Upper lobe of left lung (tissue), 4 donors: ENCODE measurements around the gene HPSE2.

Source experiments
- EP300 ChIP-seq, 4 donors: sonication (generic); formaldehyde crosslinking; IDR thresholded peaks; one replicate each; pipeline ENCODE4 v1.5.1; 2017; ENCODE audit warnings: antibody characterized with exemption in 4 of 4, control low read depth in 2 of 4
- POLR2A ChIP-seq, 4 donors: fragments of 450-650 bp; IDR thresholded peaks; one replicate each; pipeline ENCODE4 v1.5.1; 2016 to 2017; ENCODE audit warnings: antibody characterized with exemption in 4 of 4, mild to moderate bottlenecking in 2 of 4
- POLR2AphosphoS5 ChIP-seq, 2 donors: sonication (generic); formaldehyde crosslinking; IDR thresholded peaks; one replicate each; pipeline ENCODE4 v1.5.1; 2017; ENCODE audit warnings: antibody characterized with exemption in 2 of 2
- TF ChIP-seq, protein P1 (sequence below), 6 experiments: fragments of 450-650 bp in 4 of 6; fragments of 200-600 bp in 2 of 6; sonication (generic) in 2 of 6; IDR thresholded peaks; one replicate each; pipeline ENCODE4 v1.5.1; 2016 to 2019; ENCODE audit warnings: antibody characterized with exemption in 6 of 6

DNA sequence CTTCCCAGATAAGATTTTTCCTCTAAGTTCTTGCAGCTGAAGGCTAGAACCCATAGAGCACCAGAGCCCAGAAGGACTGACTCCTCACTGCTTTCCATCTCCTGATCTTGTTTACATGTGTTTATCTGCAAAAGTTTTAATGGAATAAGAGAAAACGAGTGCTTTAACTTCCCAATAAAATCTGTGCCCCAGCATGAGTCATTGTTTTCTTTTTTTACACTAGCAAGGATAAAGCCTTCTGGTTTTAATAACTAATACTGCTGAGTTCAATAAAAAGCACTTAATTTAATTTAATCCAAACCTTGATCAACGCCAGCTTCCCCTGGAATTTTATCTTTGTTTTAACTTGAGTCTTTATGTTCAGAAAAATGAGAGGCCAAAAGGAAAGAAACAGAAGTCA lies 227.6 kb downstream of the HPSE2 start:
- TF ChIP-seq, protein P1, sequence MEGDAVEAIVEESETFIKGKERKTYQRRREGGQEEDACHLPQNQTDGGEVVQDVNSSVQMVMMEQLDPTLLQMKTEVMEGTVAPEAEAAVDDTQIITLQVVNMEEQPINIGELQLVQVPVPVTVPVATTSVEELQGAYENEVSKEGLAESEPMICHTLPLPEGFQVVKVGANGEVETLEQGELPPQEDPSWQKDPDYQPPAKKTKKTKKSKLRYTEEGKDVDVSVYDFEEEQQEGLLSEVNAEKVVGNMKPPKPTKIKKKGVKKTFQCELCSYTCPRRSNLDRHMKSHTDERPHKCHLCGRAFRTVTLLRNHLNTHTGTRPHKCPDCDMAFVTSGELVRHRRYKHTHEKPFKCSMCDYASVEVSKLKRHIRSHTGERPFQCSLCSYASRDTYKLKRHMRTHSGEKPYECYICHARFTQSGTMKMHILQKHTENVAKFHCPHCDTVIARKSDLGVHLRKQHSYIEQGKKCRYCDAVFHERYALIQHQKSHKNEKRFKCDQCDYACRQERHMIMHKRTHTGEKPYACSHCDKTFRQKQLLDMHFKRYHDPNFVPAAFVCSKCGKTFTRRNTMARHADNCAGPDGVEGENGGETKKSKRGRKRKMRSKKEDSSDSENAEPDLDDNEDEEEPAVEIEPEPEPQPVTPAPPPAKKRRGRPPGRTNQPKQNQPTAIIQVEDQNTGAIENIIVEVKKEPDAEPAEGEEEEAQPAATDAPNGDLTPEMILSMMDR (IDR thresholded peaks at IDR 0.05) = no peak
- TF ChIP-seq POLR2A (IDR thresholded peaks at IDR 0.05) = no peak
- TF ChIP-seq EP300 (IDR thresholded peaks at IDR 0.05) = no peak
- no peak for TF ChIP-seq POLR2AphosphoS5 (IDR thresholded peaks at IDR 0.05)
